DMS153 (cell line): ENCODE measurements around the gene ANXA10.
A peak's percentile ranks its signal among the peaks of the same experiment; 100 is the strongest.
"Not testable (repeated sequence)": the region's sequence is repeated elsewhere in the genome, so short reads cannot be mapped to it uniquely, and the experiment has no call there.

ENCODE experiments used
- DNase-seq: peaks from one replicate; lab custom pipeline; 2025; lab: John Stamatoyannopoulos, UW

The ANXA10 gene

GRCh38 chr4:168118116-168118655 lies 25.8 kb downstream of the ANXA10 start:
- DNase-seq = no peak

GRCh38 chr4:168119100-168119499 lies 26.8 kb downstream of the ANXA10 start:
- DNase-seq = no peak

- no peak for DNase-seq
These were observed 27.6 kb downstream of the ANXA10 start for GRCh38 chr4:168119890-168120289.

- DNase-seq = no peak
These were observed 28.5 kb downstream of the ANXA10 start for GRCh38 chr4:168120811-168121210.

- no peak for DNase-seq
These were observed 31.8 kb downstream of the ANXA10 start for GRCh38 chr4:168124008-168124641.

GRCh38 chr4:168126952-168127351 lies 34.6 kb downstream of the ANXA10 start:
- DNase-seq = no peak

GRCh38 chr4:168128601-168129000 lies 36.3 kb downstream of the ANXA10 start:
- DNase-seq = no peak

GRCh38 chr4:168129046-168129772 lies 36.9 kb downstream of the ANXA10 start:
- DNase-seq = no peak

- DNase-seq = no peak
These were observed 37.5 kb downstream of the ANXA10 start for GRCh38 chr4:168129802-168130201.

GRCh38 chr4:168131196-168131595 lies 38.9 kb downstream of the ANXA10 start:
- DNase-seq = no peak

- DNase-seq = no peak
These were observed 42.3 kb downstream of the ANXA10 start for GRCh38 chr4:168134651-168135050.

GRCh38 chr4:168135860-168136259 lies 43.5 kb downstream of the ANXA10 start:
- DNase-seq = not testable (repeated sequence)

- not testable (repeated sequence) for DNase-seq
These were observed 45.4 kb downstream of the ANXA10 start for GRCh38 chr4:168137695-168138094.

- no peak for DNase-seq
These were observed 45.8 kb downstream of the ANXA10 start for GRCh38 chr4:168138143-168138542.

- no peak for DNase-seq
These were observed 47.0 kb downstream of the ANXA10 start for GRCh38 chr4:168139336-168139735.

GRCh38 chr4:168141733-168142132 lies 49.4 kb downstream of the ANXA10 start:
- DNase-seq = no peak

GRCh38 chr4:168143601-168144000 lies 51.3 kb downstream of the ANXA10 start:
- no peak for DNase-seq

GRCh38 chr4:168150420-168151050 lies 58.2 kb downstream of the ANXA10 start:
- no peak for DNase-seq

- DNase-seq = no peak
These were observed 59.0 kb downstream of the ANXA10 start for GRCh38 chr4:168151327-168151726.

- DNase-seq = no peak
These were observed 60.6 kb downstream of the ANXA10 start for GRCh38 chr4:168152837-168153500.

GRCh38 chr4:168153596-168154440 lies 61.5 kb downstream of the ANXA10 start:
- DNase-seq = peak; percentile 64
